Brain microvascular endothelial cell (primary cell): ENCODE data around the gene PCARE.

Experiments used
- DNase-seq: peaks from one replicate; pipeline ENCODE4 v3.0.0-alpha.2; 2020
- H3K27ac ChIP-seq: fragments of 250-450 bp; sonication (Bioruptor Pico); 2 replicates; pipeline ENCODE4 v1.5.1; 2020; ENCODE audit warnings: mild to moderate bottlenecking, moderate library complexity
- H3K27me3 ChIP-seq: fragments of 250-450 bp; sonication (Bioruptor Pico); replicated peaks from 2 replicates; pipeline ENCODE4 v1.5.1; 2020; ENCODE audit warnings: mild to moderate bottlenecking
- H3K36me3 ChIP-seq: fragments of 250-450 bp; sonication (Bioruptor Pico); replicated peaks from 2 replicates; pipeline ENCODE4 v1.5.1; 2020; ENCODE audit warnings: mild to moderate bottlenecking
- H3K4me3 ChIP-seq: 2 replicates; pipeline ENCODE4 v1.5.1; 2011; ENCODE audit warnings: low read depth, mild to moderate bottlenecking, control low read depth, low read length, moderate library complexity
- CTCF ChIP-seq: IDR thresholded peaks from 2 replicates; pipeline ENCODE4 v1.5.1; 2011; ENCODE audit warnings: low read depth, mild to moderate bottlenecking, moderate library complexity, low read length, control low read depth, inconsistent platforms; ENCODE audit errors: missing control alignments
- in situ Hi-C: cut with HindIII; loops from 2 replicates; pipeline ENCODE4 v1.10.0; 2017; ENCODE audit warnings: low sequenced_read_pairs, low pct_ligation_motif_present

PCARE gene

DNA sequence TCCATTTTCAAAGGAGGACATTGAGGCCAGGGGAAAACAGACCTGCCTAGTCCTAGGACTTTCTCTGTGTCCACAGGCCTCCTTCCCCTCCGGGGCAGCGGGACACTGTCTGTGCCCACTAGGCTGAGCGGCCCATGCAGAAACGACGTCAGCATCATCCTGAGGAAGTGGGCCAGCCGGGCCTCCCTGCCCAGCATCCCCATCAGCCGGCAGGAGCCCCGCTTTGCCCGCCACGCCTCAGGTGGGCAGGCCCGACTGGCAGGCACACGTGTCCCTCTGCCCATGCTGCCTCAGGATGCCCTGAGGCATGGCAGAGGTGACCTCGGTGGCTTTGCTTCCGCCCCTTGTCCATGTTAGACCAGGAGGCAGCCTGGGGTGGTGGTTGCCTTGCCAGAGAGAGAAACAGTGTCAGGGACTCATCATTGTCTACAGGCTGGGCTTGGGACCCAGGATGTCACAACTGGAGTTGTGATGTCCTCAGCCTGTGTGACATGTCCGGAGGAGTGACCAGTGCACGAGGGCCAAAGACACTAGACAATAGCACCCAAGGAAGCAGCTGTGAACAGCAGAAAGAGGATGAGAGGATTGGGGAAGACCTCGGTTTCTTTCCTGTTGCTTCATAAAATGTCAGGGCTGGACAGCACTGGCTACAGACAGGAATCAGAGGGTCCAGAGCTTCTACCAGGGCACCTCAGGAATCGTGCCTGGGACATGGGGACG, 56.4 kb downstream of the PCARE start:
- no peak for TF ChIP-seq CTCF
- in situ Hi-C loops: no loop called here

GRCh38 chr2:29016504-29016903, 57.8 kb downstream of the PCARE start:
- Histone ChIP-seq H3K27ac (no peak overlapping the region), H3K36me3 (no peaks in the 10 kb centered on the region), H3K4me3 (no peak overlapping the region), H3K27me3 (no peaks in the 10 kb centered on the region)
- in situ Hi-C loops: no loop called here
- no peak for TF ChIP-seq CTCF
- DNase-seq: no peak

More for the DNA sequence above, 56.4 kb downstream of the PCARE start:
- H3K27me3 ChIP-seq: no peaks in the 10 kb centered on the region
- H3K4me3 ChIP-seq: no peak overlapping the region
- DNase-seq: no peak
- no peaks in the 10 kb centered on the region for H3K36me3 ChIP-seq
- no peak overlapping the region for H3K27ac ChIP-seq

DNA sequence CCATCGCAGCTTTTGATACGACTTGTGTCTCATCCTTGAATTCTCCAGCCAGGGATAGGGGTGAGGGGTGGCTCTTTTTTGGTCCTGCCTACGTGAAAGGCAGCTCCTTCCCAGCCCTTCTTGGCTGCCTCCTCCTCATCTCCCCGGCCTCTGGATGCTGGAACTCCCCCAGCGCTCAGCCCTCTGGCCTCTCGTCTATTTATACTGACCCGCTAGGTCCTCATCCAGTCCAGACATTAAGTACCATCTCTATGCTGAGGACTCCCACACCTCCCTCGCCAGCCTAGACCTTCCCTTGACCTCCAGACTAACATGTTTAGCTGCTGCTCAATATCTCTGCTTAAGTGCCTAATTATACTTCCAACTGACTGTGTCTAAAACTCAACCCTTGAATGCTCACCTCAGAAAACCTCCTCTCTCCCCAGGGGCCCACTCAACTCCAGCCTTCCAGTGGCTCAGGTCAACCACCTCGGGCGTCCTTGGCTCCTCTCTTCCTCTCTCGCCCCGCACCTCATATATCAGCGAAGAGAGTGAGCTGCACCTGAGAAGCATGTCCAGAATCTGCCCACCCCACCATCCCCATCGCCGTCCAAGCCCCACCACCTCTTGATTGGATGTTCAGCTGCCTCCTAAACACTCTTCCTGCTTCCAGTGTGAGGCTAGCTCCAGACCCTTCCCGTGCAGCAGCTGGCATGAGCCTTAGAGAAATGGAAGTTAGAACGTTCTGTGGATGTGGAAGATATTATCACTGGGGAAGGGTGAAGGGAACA, 58.4 kb downstream of the PCARE start:
- in situ Hi-C loops: no loop called here
- no peak for DNase-seq
- TF ChIP-seq CTCF: no peak

GRCh38 chr2:29014811-29015421, 59.4 kb downstream of the PCARE start:
- H3K36me3 ChIP-seq: no peaks in the 10 kb centered on the region
- no peak overlapping the region for H3K4me3 ChIP-seq
- in situ Hi-C loops: no loop called here
- peak overlapping the region; percentile 57 for H3K27ac ChIP-seq
- TF ChIP-seq CTCF: peak; percentile 72
- DNase-seq: peak; percentile 85
- H3K27me3 ChIP-seq: no peaks in the 10 kb centered on the region

More for the DNA sequence above, 58.4 kb downstream of the PCARE start:
- Histone ChIP-seq H3K36me3 (no peaks in the 10 kb centered on the region), H3K4me3 (no peak overlapping the region), H3K27me3 (no peaks in the 10 kb centered on the region), H3K27ac (no peak overlapping the region)

DNA sequence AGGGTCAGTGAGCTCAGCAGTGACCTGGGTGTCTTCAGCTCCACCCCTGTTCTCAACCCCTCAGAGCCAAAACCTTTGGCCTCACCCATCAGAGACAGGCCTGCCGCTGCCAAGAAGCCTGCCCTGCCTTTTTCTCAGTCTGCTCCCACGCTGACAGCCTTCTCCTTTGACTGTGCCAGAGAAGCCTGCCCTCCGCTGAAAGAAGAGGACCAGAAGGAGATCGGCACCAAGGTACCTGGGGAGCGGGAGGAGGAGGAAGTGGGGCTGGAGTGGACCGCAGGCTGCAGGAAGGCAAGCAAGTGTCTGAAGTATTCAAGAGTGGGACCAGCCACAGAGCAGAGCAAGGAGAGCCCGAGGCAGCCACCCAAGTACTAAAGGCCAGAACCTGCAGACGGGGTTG, 60.0 kb downstream of the PCARE start:
- H3K27ac ChIP-seq: peak overlapping the region; percentile 57
- H3K27me3 ChIP-seq: no peaks in the 10 kb centered on the region
- DNase-seq: no peak
- H3K36me3 ChIP-seq: no peaks in the 10 kb centered on the region
- no peak overlapping the region for H3K4me3 ChIP-seq
- in situ Hi-C loops: no loop called here
- no peak for TF ChIP-seq CTCF
